RWPE2 (cell line): ENCODE data around the gene CELF2.

ENCODE experiments used
- ATAC-seq: fragments of 200-7000 bp; cut with Tn5 transposase; 3 replicates; pipeline ENCODE4 v1.9.1; 2021; ENCODE audit warnings: low read depth
- DNase-seq: peaks from one replicate; pipeline ENCODE4 v3.0.0-alpha.2; 2020; ENCODE audit warnings: low spot score
- H3K27ac ChIP-seq: fragments of 450-650 bp; 2 replicates; pipeline ENCODE4 v1.5.1; 2017; ENCODE audit warnings: mild to moderate bottlenecking; ENCODE audit not compliant: poor library complexity, severe bottlenecking
- H3K27me3 ChIP-seq: fragments of 250-450 bp; sonication (Bioruptor Pico); 2 replicates; pipeline ENCODE4 v1.5.1; 2021; ENCODE audit warnings: mild to moderate bottlenecking, moderate library complexity; ENCODE audit not compliant: insufficient read depth, poor library complexity, severe bottlenecking
- H3K36me3 ChIP-seq: fragments of 250-450 bp; sonication (Bioruptor Pico); 2 replicates; pipeline ENCODE4 v1.5.1; 2020; ENCODE audit warnings: low read depth, mild to moderate bottlenecking, moderate library complexity
- H3K4me1 ChIP-seq: fragments of 250-450 bp; sonication (Bioruptor Pico); 2 replicates; pipeline ENCODE4 v1.5.1; 2021; ENCODE audit warnings: mild to moderate bottlenecking, moderate library complexity; ENCODE audit not compliant: insufficient read depth, poor library complexity, severe bottlenecking
- H3K4me3 ChIP-seq: fragments of 250-450 bp; sonication (Bioruptor Pico); 2 replicates; pipeline ENCODE4 v1.5.1; 2021; ENCODE audit warnings: mild to moderate bottlenecking, moderate library complexity; ENCODE audit not compliant: severe bottlenecking
- H3K9me3 ChIP-seq: fragments of 250-450 bp; sonication (Bioruptor Pico); 2 replicates; pipeline ENCODE4 v1.5.1; 2021; ENCODE audit warnings: mild to moderate bottlenecking, moderate library complexity; ENCODE audit not compliant: severe bottlenecking
- TF ChIP-seq, protein P1 (sequence below): fragments of 450-650 bp; IDR thresholded peaks from one replicate; pipeline ENCODE4 v1.5.1; 2017; ENCODE audit warnings: mild to moderate bottlenecking, moderate library complexity; ENCODE audit not compliant: poor library complexity, severe bottlenecking

The CELF2 gene

GRCh38 chr10:11260170-11260569 lies 242.5 kb downstream of the CELF2 start:
- no peak overlapping the region for H3K27ac ChIP-seq

GRCh38 chr10:11261143-11261542 lies 243.5 kb downstream of the CELF2 start:
- H3K27me3 ChIP-seq = no peaks in the 10 kb centered on the region
- TF ChIP-seq, protein P1, sequence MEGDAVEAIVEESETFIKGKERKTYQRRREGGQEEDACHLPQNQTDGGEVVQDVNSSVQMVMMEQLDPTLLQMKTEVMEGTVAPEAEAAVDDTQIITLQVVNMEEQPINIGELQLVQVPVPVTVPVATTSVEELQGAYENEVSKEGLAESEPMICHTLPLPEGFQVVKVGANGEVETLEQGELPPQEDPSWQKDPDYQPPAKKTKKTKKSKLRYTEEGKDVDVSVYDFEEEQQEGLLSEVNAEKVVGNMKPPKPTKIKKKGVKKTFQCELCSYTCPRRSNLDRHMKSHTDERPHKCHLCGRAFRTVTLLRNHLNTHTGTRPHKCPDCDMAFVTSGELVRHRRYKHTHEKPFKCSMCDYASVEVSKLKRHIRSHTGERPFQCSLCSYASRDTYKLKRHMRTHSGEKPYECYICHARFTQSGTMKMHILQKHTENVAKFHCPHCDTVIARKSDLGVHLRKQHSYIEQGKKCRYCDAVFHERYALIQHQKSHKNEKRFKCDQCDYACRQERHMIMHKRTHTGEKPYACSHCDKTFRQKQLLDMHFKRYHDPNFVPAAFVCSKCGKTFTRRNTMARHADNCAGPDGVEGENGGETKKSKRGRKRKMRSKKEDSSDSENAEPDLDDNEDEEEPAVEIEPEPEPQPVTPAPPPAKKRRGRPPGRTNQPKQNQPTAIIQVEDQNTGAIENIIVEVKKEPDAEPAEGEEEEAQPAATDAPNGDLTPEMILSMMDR = no peak
- ATAC-seq (no peak), DNase-seq (no peak)
- no peaks in the 10 kb centered on the region for H3K36me3 ChIP-seq
- H3K4me3 ChIP-seq = no peak overlapping the region
- H3K27ac ChIP-seq = no peak overlapping the region
- H3K4me1 ChIP-seq = no peaks in the 10 kb centered on the region
- H3K9me3 ChIP-seq = no peaks in the 10 kb centered on the region

More at GRCh38 chr10:11260170-11260569, 242.5 kb downstream of the CELF2 start:
- Histone ChIP-seq H3K4me1 (no peaks in the 10 kb centered on the region), H3K9me3 (no peaks in the 10 kb centered on the region), H3K27me3 (no peaks in the 10 kb centered on the region), H3K4me3 (no peak overlapping the region), H3K36me3 (no peaks in the 10 kb centered on the region)
- TF ChIP-seq, protein P1 = no peak
- no peak for DNase-seq
- no peak for ATAC-seq

DNA sequence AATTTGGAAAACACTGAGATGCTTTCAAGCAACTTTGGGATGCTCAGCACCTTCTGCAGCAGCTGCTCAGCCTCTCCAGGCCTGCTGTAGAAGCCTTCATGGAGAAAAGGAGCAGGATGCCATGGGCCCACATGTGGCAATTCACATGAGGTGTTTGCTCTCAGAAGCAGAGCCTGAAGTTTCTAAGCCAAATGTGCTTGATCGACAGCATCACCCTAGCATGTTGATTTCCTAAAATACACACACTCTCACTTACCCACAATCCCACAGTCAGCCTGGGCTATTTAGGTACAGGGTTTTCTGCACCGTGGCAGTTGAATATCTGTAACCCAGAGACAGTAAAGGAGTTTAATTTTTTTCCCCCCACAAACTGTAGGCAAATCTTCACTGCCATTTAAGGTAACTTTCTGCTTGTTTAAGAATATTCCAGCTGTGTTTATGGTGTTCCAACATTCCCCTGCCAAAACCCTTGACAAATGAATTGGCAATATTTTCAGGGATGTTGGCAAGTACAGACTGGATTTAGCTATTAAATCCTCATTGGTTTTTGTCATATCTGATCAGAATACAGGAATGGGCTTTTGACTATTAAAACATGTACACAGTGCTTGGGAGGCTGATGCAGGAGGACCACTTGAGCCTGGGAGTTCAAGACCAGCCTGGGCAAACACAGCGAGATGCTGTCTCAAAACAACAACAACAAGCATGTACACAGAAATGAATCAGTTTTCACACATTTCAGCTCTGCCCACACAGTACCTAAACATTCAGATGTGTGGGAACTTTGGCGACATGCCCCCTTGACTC lies 244.2 kb downstream of the CELF2 start:
- no peak for ATAC-seq
- no peak overlapping the region for H3K27ac ChIP-seq

DNA sequence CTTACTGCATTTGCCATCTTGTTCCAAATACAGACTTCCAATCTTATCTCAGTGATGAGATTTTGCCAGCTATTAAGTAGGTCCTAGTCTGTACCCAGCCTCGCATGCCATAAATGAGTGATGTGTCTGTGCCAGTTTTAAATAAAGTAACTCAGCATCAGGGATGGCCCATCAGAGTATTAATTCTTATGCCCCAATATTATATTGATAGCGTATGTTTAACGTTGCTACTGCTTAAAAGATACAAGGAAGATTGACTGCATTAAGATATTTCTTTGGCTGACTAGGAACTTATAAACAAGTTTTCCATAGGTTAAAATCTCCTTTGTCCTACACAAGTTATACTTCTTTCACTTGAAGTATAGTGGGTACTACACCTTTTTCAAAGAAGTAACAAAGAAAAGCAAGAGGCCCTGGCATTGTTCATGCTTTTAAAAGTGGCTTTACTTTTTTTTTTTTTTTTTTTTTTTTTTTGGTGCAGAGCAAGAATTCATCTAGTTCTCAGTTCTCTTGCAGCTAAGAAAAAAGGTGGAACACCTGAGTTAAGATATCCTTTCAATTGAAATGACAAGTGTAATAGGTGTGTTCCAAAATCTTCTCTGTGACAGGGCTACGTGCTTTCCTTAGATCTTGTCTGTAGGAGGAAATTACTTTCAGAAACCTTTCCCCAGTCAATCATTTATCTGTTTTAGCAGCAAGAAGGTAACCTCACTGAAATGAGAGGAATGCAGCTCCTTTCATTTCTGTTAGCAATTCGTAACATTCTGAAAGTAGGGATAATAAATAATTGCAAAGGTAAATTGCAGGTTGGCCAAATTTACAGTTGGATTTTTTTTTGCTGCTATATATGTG lies 245.0 kb downstream of the CELF2 start:
- no peak for ATAC-seq

More for the DNA sequence above, 244.2 kb downstream of the CELF2 start:
- no peaks in the 10 kb centered on the region for H3K36me3 ChIP-seq
- H3K4me3 ChIP-seq = no peak overlapping the region
- TF ChIP-seq, protein P1 = no peak
- no peaks in the 10 kb centered on the region for H3K4me1 ChIP-seq
- H3K9me3 ChIP-seq = no peaks in the 10 kb centered on the region
- DNase-seq = no peak
- H3K27me3 ChIP-seq = no peaks in the 10 kb centered on the region

More for the DNA sequence above, 245.0 kb downstream of the CELF2 start:
- TF ChIP-seq, protein P1 = no peak
- Histone ChIP-seq H3K4me3 (no peak overlapping the region), H3K27me3 (no peaks in the 10 kb centered on the region), H3K36me3 (no peaks in the 10 kb centered on the region), H3K9me3 (no peaks in the 10 kb centered on the region), H3K4me1 (no peaks in the 10 kb centered on the region), H3K27ac (no peak overlapping the region)
- no peak for DNase-seq
